Renal pelvis (tissue), 4 donors: ENCODE data around the gene ARRDC2. TPM values are rescaled to one million over a fixed set of nuclear protein-coding genes. Genes with fewer than 3 reads are reported as not detected.
"Not testable (repeated sequence)": the region's sequence is repeated elsewhere in the genome, so short reads cannot be mapped to it uniquely, and the experiment has no call there.

Experiments
- DNase-seq: peaks from one replicate; pipeline ENCODE4 v3.0.0-alpha.2; 2013
- polyA plus RNA-seq, 3 donors: library from polyadenylated mRNA; unstranded; fragments of 120-200 nt; gene quantifications; one replicate each; pipeline ENCODE4 v1.2.1, GENCODE V29; 2013; ENCODE audit not compliant: insufficient read length in 3 of 3

ARRDC2 gene
- polyA plus RNA-seq, 3 donors: 3.9 to 4.7 (median 4.0) TPM

DNA sequence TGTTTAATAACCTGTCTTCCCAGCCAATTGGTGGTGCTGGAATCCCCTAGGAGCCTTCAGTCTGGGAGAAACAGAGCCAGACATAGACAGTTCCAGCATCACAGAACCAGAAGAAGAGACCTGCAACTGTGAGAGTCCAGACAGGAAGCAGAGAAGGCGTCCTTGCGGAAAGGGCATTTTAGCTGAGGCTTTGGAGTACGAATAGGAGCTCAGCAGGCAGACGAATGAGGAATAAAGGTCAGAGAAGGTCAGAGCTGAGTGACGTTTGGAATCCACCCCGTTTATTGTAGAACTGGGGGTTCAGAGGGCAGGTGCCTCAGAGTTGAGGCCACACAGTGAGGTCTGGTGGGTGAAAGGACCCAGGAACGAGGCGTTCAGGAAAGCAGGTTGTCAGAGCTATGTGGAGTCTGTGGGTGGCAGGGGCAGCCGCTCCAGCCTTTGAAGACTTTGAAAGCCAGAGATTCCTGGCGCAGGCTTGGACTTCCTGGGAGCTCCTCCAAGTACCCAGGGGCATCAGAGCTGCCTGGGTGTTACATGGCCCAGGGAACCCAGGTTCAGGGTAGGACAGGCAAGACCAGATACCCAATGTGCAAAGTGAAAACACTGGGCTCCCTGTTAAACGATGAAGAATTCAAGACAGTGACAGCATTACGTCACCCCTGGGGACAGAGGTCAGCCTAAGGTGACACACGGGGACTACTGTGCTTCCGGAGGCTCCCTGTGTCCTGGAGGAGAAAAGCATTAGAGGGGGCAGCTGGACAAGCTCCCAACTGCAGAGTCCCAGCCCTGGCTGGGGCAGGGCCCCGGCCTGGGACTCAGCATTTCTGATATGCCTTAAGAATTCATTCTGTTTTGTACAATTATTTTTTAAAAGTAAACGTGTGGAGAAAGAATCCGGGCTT, 5.5 kb downstream of the ARRDC2 start:
- no peak for DNase-seq

- no peak for DNase-seq
Observed at GRCh38 chr19:18014197-18014596, 6.2 kb downstream of the ARRDC2 start.

- no peak for DNase-seq
Observed at GRCh38 chr19:18016209-18016910, 8.4 kb downstream of the ARRDC2 start.

- no peak for DNase-seq
Observed at GRCh38 chr19:18017275-18018083, 9.5 kb downstream of the ARRDC2 start.

DNA sequence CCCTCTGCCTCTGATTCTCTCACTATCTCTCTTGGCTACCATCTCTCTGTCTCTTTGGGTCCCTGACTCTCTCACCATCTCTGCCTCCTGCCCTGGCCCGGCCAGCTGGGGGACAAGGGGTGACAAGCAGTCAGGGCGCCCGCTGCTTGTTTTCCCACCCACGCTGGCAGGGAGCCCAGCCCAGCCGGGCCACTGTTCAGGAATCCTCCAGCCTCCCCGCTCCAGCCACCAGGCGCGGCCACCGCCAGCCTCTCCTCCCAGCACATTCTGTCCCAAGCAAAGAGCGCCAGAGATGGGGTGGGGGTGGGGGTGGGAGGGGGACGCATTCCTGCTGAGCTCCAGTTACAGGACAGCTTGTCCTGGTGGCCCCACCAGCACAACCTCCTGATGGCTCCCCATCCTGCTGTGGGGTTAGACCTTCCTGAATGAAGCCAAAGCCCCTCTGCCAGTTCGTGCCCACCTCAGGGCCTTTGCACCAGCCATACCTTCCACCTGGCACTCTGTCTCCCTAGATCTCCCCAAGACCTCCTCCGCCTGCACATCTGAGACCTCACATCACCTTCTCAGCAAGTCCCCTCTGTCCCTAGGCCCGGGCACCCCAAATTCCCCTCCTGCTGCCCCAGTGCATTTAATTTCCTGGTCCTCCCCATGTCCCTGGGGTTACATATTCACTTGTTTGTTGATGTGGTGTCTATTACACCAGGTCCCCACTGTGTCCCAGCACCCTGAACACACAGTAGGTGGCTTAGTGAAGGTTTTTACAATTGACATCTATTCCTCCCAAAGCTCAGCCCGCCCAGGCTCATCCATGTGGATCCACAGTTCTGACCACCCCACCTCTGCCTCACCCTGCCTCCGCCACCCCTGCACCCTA, 12.5 kb downstream of the ARRDC2 start:
- DNase-seq: no peak

GRCh38 chr19:18021121-18021755, 13.3 kb downstream of the ARRDC2 start:
- no peak for DNase-seq

GRCh38 chr19:18023622-18024251, 15.8 kb downstream of the ARRDC2 start:
- DNase-seq: no peak

- DNase-seq: no peak
Observed at GRCh38 chr19:18027151-18027550, 19.2 kb downstream of the ARRDC2 start.

DNA sequence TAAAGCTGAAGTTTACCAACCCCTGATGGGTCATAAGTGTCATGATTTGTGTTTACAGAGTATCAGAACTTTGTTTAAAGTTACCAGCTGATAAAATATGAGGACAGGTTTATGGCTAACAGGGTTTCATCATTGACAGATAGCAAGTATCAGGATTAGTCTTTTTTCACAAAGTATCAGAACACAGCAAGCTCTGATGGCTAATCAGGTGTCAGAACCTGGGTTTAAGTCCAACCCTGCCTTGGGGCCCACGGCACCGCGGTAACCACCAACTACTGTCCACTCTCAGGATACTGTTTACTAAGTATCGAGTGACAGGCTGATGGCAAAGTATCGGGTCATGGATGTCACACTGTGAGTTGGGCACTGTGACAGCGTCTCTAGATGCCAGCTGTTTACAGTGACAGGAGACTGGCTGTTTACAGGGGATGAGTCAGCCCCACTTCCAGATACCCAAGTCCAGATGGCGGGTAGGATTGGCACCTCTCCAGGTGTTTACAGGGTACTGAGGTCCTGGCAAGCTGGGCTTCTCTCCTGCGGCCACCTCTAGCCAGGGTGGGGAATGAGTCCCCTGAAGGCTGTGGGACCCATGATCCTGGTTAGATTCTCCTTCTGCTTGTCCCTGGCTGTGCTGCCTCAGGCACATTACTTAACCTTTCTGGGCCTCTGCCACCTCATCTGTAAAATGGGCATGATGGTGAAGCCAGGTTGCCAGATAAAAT, 21.8 kb downstream of the ARRDC2 start:
- DNase-seq: no peak

DNA sequence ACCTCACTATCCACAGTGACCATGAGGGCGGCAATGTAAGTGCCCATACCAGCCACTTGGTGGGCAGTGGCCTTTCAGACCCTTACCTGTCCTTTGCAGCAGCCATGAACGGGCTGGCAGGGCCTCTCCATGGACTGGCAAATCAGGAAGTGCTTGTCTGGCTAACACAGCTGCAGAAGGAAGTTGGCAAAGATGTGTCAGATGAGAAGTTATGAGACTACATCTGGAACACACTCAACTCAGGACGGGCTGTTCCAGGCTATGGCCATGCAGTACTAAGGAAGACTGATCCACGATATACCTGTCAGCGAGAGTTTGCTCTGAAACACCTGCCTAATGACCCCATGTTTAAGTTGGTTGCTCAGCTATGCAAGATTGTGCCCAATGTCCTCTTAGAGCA, 23.4 kb downstream of the ARRDC2 start:
- DNase-seq: not testable (repeated sequence)

DNA sequence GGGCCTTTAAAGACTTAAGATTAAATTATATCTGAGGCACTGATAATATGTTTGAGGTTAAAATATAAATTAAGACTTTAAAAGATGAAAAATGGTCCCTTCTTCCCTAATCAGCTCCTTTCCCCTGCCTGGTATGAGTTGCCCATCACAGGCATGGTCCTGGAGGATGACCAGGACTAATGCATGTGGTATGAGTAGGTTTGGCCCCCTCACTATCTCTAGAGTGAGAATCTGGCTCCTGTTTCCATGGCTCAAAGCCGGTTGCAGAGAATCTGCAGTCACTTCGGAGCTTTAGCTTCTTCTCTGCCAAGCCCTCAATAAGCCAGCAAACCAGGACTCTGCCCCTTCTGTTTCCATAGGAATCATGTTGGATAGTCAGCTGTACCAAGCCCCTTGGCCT, 24.1 kb downstream of the ARRDC2 start:
- DNase-seq: not testable (repeated sequence)

DNA sequence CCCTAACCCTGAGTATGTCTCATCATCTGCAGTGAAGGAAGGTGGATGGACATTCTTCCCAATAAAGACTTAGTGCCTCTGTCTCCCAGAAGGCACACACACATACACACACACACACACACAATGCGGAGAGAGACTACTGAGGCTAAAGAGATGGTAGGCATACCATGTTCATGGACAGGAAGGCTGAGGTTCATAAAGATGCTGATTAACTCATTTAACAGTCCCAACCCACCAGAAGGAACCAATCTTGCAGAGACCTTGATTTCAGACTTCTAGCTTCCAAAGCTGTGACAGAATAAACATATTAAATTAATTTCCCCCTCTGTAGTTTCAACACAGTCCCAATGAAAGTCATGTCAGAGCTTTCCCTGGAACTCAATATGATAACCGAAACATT, 33.1 kb downstream of the ARRDC2 start:
- no peak for DNase-seq

DNA sequence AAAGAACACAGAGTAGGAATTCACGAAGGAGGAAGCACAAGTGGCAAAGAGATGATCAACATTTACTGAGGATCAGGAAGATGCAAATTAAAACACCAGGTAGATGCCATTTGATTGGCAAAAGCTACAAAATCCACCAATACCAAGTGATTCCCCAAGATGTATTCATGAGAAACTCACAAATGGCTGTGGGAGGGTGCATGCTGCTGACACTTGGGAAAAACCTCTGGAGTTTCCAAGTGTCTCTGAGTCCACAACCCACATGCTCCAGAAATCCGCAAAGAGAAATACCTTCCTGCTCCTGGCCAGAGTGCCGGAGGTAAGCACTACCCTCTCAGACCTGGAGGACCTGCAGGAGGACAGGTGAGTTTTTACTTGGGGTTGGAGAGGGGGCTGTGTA, 35.7 kb downstream of the ARRDC2 start:
- DNase-seq: no peak

DNA sequence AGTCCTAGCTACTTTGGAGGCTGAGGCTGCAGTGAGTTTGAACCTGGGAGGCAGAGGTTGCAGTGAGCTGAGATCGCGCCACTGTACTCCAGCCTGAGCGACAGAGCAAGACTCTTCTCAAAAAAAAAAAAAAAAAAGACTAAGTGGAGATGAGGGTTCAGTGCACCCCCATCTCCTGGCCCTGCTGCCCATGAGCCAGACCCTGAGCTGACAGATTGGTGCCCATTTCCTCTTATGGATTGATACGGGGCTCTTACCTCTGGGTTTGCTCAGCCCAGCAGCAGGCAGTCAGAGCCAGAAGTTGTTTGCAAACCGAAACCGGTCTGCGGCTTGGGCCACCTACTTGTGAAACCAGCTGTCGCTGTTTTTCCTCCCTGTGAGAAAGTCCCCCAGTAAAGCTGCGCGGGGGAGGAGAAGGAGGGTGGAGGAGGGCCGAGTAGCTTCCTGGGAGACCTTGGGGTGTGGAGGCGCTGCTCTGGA, 36.9 kb downstream of the ARRDC2 start:
- peak; percentile 69 for DNase-seq

- no peak for DNase-seq
Observed at GRCh38 chr19:18045307-18046050, 37.5 kb downstream of the ARRDC2 start.

DNA sequence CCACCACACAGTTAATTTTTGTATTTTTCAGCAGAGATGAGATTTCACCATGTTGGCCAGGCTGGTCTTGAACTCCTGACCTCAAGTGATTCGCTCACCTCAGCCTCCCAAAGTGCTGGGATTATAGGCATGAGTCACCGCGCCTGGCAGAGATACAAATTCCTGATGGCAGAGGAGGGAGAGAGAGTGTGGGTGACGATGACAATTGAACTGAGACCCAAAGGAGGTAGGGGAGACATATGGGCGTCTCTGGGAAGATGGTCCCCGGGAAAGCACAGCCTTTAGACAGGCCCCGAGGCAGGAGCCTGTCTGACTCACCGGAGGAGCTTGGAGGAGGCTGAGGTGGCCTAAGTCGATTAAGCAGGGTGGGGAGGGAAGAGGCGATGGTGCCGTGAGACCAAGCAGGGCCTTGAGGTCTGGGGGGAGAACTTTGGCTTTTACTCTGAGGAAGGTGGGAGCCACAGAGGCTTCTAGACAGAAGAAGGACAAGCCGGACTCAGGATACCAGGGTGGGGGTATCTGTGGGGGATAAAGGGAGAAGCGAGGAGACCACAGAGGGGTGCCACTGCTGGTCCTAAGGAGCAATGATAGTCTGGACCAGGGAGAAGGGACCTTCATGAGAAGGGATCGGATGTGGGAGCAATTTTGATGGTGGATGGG, 38.2 kb downstream of the ARRDC2 start:
- no peak for DNase-seq

GRCh38 chr19:18049385-18049784, 41.4 kb downstream of the ARRDC2 start:
- peak; percentile 23 for DNase-seq

- DNase-seq: no peak
Observed at GRCh38 chr19:18051887-18052286, 43.9 kb downstream of the ARRDC2 start.
